Measurements from ENCODE around the gene INIP. TPM values are rescaled to one million over a fixed set of nuclear protein-coding genes. Genes with fewer than 3 reads are reported as not detected.
A peak's percentile ranks its signal among the peaks of the same experiment; 100 is the strongest.

The INIP gene
- total RNA-seq, 2 experiments from 2014 or later = 7.8 to 9.1 TPM

DNA sequence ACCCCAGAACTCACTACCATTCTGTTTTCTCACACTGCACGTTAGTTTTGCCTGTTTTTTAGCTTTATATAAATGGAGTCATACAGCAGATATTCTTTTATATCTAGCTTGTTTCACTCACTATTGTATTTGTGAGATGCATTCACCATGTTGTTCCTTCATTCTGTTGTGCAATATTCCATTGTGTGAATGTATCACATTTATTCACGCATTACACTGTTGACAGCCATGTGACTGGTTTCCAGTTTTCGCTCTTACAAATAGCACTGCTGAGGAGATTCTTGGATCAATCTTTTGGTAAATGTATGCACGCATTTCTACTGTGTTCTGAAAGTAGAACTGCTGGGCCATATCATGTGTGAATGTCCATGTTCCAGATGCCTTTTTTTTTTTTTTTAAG, 26.3 kb upstream of the INIP start:
- Histone ChIP-seq H3K4me3 (ENCODE audit: low read length) (no peak overlapping the region), H3K4me1 (ENCODE audit: insufficient read depth, low read length) (peaks cover 20% of the 10 kb centered on the region), H3K36me3 (ENCODE audit: insufficient read depth, low read length) (no peaks in the 10 kb centered on the region), H3K27ac (ENCODE audit: low read depth in 1 of 2, low read length in 2 of 2) (no peak overlapping the region), H3K27me3 (ENCODE audit: control insufficient read depth in 1 of 2, insufficient read depth in 2 of 2, low read length in 2 of 2) (no peaks in the 10 kb centered on the region), H3K9me3 (ENCODE audit: control insufficient read depth in 1 of 2, insufficient read depth in 1 of 2, low read length in 2 of 2) (no peaks in the 10 kb centered on the region)
- peaks cover 34% of the 10 kb centered on the region for H3K4me1 Mint-ChIP-seq (ENCODE audit: low read depth)
- H3K4me3 Mint-ChIP-seq = no peak overlapping the region
- ChIA-PET POLR2A (no interaction called here), CTCF (no interaction called here)
- no peak for ATAC-seq (ENCODE audit: poor library complexity)
- intact Hi-C loops (cut with DNase I, micrococcal nuclease) = no loop called here
- H3K9me3 Mint-ChIP-seq = no peaks in the 10 kb centered on the region
- DNase-seq = no peak
- no peak for TF ChIP-seq CTCF (IDR thresholded peaks at IDR 0.05)
- H3K27me3 Mint-ChIP-seq = no peaks in the 10 kb centered on the region
- H3K36me3 Mint-ChIP-seq (ENCODE audit: low read depth) = no peaks in the 10 kb centered on the region
- H3K27ac Mint-ChIP-seq = no peak overlapping the region

DNA sequence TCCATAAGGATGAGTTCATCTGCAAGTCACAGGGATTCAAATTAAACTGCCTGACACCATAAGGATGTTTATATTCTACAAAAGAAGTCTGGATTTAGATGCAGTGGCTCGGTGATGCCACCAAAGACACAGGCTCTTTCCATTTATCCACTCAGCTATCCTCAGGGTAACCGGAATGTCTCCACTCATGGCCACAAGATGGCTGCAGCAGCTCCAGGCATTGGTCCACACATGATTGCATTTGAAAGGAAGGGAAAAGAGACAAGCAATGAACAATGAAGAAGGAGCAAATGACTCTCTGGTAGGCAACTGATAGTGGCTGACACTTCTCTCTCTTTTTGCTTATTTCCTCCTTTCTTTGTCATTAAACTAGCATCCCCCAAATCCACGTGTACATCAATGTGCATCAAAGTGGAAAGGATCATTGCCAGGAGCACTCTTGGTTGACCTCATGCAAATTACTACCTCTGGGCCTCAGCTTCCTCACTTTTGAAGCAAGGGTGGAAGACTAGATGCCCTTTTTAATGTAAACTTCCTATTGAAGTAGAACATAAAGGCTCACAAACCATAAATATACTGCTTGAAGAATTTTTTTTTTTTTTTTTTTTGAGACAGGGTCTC, 25.4 kb upstream of the INIP start:
- Mint-ChIP-seq H3K4me3 (no peak overlapping the region), H3K36me3 (ENCODE audit: low read depth) (no peaks in the 10 kb centered on the region)

DNA sequence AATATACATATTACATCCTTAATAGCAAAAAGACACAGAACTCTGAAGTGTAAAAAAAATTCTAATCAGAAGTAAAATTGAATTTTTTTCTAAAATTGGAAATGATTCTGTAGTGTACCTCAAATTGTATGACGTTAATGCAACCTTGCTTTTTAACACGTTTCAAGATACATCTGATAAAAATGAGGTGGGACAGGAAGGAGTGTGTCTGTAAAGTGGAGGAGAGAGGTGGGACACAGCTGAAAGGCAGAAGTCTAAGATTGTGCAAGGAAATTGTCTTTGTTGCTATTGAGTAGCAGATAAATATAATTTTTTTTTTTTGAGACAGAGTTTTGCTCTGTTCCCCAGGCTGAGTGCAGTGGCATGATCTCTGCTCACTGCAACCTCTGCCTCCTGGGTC, 17.0 kb upstream of the INIP start:
- ChIA-PET CTCF (interaction anchor here (0.8 to 1.2 kb wide), 2 partner anchors 16 to 58 kb away, joined by 3 read pairs; no protein-coding TSS in a partner anchor), POLR2A (no interaction called here)
- Mint-ChIP-seq H3K27me3 (no peaks in the 10 kb centered on the region), H3K4me1 (ENCODE audit: low read depth) (peaks cover 6% of the 10 kb centered on the region), H3K4me3 (no peak overlapping the region), H3K27ac (no peak overlapping the region), H3K36me3 (ENCODE audit: low read depth) (no peaks in the 10 kb centered on the region), H3K9me3 (no peaks in the 10 kb centered on the region)
- intact Hi-C loops (cut with DNase I, micrococcal nuclease) = no loop called here
- DNase-seq (peak in 2 of 14 experiments; percentile 34 to 45), ATAC-seq (ENCODE audit: poor library complexity) (peak; percentile 84)
- no peaks in the 10 kb centered on the region for H3K27me3 ChIP-seq (ENCODE audit: control insufficient read depth in 1 of 2, insufficient read depth in 2 of 2, low read length in 2 of 2)
- H3K4me3 ChIP-seq (ENCODE audit: low read length) = no peak overlapping the region
- no peaks in the 10 kb centered on the region for H3K9me3 ChIP-seq (ENCODE audit: control insufficient read depth in 1 of 2, insufficient read depth in 1 of 2, low read length in 2 of 2)
- TF ChIP-seq CTCF (IDR thresholded peaks at IDR 0.05) = no peak
- H3K4me1 ChIP-seq (ENCODE audit: insufficient read depth, low read length) = no peaks in the 10 kb centered on the region
- H3K27ac ChIP-seq (ENCODE audit: low read depth in 1 of 2, low read length in 2 of 2) = no peak overlapping the region
- no peaks in the 10 kb centered on the region for H3K36me3 ChIP-seq (ENCODE audit: insufficient read depth, low read length)

More for the DNA sequence above, 25.4 kb upstream of the INIP start:
- Histone ChIP-seq H3K27ac (ENCODE audit: low read depth in 1 of 2, low read length in 2 of 2) (no peak overlapping the region), H3K27me3 (ENCODE audit: control insufficient read depth in 1 of 2, insufficient read depth in 2 of 2, low read length in 2 of 2) (no peaks in the 10 kb centered on the region), H3K4me3 (ENCODE audit: low read length) (no peak overlapping the region), H3K4me1 (ENCODE audit: insufficient read depth, low read length) (peaks cover 17% of the 10 kb centered on the region), H3K9me3 (ENCODE audit: control insufficient read depth in 1 of 2, insufficient read depth in 1 of 2, low read length in 2 of 2) (no peaks in the 10 kb centered on the region), H3K36me3 (ENCODE audit: insufficient read depth, low read length) (no peaks in the 10 kb centered on the region)
- no peak for DNase-seq
- Mint-ChIP-seq H3K27ac (no peak overlapping the region), H3K9me3 (no peaks in the 10 kb centered on the region), H3K4me1 (ENCODE audit: low read depth) (peaks cover 30% of the 10 kb centered on the region), H3K27me3 (no peaks in the 10 kb centered on the region)
- no peak for ATAC-seq (ENCODE audit: poor library complexity)
- intact Hi-C loops (cut with DNase I, micrococcal nuclease) = no loop called here
- CTCF ChIA-PET = no interaction called here
- no peak for TF ChIP-seq CTCF (IDR thresholded peaks at IDR 0.05)
- POLR2A ChIA-PET = interaction anchor here (1.7 kb wide), 1 partner anchor 25 kb away, joined by 6 read pairs; the partner anchor contains the start of gene INIP

Measured in CD4-positive, alpha-beta T cell (primary cell).